HG03175 (cell line): ENCODE measurements around the gene FLACC1.
"Not testable (repeated sequence)": the region's sequence is repeated elsewhere in the genome, so short reads cannot be mapped to it uniquely, and the experiment has no call there.

Source experiments
- ATAC-seq: cut with Tn5 transposase; IDR thresholded peaks from one replicate; pipeline ENCODE4 v1.9.1; 2021; ENCODE audit warnings: mild to moderate bottlenecking, moderate library complexity; ENCODE audit not compliant: unreplicated experiment

FLACC1 gene, protein sequence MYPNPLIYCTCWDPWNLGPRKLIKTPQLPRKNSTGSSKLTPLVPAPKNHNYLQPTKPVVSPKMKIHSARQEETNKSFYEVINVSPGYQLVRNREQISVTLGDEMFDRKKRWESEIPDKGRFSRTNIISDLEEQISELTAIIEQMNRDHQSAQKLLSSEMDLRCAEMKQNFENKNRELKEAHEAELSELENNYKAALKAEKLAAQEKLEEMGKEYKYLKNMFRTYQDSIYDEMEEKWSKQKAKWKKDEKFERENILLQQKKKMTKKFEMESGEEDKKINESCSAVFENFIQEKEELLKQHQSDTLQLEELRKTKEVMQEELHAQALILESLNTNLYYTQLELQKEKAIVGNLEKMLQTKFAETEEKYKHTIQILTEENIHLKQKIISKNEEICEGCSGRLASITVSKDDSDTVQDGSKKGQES

DNA sequence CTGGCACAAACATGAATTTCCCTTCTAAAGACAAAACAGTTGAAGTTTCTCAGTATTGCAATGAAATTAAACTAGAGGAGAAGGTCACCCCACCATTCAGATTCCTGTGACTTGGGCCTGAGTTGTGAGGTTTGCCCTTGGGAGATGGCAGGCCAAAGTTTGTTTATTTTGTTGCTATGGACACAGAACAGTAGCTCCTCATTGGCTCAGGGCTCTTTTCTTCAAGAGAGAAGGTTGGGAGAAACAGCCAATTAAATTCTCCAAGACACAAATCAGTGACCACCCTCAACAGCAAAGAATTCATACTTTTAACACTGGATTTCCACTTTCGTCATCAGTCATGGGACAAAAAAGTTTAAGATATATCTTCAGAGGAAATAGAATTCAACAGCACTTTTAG lies at the start of gene FLACC1:
TSS of gene FLACC1 (minus strand) at position 125 of the 400 bp plus-strand sequence. CDS start 5,941 bp downstream, outside the sequence.
- ATAC-seq, result no peak

DNA sequence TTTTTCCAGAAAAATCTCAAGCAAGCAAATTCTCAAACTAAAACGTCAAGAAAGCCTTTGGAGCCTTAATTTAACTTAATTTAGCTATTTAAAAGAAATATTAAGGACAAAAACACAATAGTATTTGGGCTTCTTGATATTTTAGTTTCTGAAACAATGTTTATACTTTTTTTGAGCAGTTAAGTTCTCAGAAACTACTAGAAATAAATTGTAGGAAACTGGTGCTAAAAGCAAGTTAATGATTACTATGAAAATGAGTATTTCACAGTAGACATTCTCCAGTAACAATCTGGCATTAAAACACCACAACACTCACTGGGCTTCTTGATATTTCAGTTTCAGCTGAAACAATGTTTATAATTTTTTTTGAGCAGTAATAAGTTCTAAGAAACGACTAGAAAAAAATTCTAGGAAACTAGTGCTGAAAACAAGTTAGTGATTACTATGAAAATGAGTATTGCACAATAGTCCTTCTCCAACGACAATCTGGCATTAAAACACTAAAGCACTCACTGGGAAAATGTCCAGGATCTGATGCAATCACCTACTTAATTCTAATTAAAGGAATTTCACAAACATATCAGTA lies 49.0 kb upstream of the FLACC1 start:
- no peak for ATAC-seq

DNA sequence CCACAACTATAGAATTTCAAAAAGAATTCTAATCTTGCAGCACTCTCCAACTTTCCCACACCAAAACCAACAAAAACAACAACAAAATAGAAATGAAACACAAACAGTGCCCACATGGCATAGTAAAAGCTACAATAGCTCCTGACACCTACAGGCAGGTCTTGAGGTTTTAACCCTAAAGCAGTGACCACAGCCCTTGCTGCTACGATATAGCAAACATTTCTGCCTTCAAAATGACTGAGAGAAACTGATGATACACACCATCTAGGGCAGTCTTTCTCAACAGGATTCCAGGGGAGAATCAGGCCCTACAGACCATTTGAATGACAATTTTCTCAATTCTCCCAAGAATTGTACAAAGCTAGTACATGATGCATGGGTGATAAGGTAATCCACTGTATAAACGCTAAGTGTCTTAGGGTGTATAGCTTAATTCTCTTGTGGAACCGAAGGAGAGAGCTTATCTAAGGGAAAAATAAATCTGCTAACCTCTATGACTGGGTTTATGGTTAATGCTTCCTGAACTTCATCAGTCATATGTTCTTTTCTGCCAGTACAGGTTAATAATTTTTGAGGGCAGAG lies 47.6 kb upstream of the FLACC1 start:
- ATAC-seq, result no peak

DNA sequence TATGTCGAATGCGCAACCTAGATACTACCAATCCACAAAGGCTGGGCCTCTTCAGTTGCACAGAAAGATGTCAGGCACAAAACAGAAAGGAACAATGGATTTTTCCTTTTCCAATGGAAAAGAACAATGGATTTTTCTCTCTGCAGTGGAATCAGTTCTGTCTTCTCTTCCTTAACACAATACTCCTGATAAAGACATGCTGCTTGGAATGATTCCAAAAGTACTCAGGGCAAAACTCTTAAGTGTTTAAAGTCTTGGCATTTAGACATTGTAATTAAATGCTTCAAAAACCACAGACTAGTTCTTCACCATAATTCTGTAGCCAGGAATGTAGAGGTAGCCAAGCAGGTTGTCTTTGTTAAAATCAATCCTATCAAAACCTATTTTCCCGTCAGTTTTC lies 46.7 kb upstream of the FLACC1 start:
- ATAC-seq, result no peak

DNA sequence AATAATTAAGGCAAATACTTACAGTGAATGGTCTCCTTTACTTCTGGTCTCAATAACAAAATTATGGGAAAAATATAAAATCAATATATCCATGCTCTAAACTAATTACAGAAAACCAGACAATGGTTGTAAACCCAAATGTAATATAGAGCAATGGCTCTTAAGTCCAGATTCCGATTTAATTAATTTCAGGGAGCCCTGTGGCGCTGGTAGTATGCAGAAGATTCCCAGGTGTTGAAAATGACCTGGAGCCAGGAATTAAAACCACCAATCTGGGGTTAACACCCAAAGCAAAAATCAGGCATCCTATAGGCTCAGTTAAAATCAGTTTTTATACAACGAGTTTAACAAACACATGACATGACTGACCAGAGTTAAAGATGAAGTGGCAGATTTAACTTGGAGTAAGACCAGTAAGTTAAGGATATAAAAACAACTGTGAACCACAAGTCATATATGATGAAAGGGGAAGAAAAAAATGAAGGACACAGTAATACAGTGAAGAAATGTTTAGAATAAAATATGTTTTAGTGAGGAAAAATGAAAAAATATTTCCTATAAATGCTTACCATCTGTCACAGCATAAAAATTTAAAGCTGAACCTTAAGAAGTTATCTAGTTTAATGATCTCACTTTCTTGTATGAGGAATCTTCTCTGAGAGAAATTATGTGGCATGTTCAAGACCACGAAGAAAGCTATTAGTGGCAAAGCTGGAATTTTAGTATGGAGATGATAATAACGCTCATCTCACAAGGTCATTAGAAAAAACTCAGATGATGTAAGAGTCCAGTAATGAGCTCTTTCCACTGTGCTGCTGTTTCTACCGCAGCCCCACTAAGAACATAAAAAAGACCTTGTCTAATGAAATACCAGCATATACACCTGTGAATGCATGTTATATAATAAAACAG lies 45.8 kb upstream of the FLACC1 start:
- no peak for ATAC-seq

DNA sequence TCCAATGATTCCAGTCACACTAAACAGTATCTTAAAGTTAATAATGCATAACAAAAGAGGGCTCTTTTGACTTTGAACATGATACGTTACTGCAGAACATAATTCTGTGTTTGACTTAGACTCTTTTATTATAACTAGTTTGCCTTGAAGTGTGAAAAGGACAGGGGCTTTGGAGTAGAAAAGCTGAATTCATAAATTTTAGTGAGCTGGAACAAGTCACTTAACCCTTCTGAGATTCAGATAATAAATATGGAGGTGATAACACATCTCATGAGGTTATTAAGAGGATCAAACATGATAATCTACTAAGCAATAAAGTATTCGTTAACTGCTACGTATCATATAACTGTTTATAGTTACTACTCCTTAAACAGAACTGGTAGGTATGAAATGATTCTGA lies 44.7 kb upstream of the FLACC1 start:
- no peak for ATAC-seq

DNA sequence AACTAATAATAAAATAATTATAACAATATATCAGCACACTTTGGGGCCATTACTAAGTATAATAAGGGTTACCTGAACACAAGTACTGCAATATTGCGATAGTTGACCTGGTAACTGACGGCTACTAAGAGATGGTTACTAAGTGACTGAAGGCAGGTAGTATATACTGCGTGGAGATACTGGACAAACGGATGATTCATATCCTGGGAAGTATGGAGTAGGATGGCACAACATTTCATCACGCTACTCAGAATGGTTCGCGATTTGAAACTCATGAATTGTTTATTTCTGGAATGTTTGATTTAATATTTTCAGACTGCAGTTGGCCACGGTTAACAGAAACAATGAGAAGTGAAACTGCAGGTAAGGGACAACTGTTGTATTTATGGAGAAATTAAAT lies 39.5 kb upstream of the FLACC1 start:
- no peak for ATAC-seq

DNA sequence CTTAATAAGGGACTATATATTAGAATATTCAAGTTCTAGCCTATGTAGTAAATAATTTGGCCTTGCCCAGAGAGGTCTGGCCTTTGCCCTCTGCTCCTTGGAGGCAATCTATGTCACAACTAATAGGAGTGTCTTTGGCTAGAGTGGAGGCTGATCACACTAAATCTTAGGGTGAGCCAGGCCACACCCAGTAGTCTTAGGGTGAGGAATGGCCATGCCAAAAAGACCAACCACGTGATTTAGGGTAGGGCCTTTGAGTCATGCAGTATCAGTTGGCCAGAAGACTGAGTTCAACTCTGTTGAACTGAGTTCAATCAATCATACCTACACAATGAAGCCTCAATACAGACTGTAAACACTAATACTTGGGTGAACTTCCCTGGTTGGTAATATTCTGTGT lies 26.0 kb upstream of the FLACC1 start:
- ATAC-seq, result no peak

DNA sequence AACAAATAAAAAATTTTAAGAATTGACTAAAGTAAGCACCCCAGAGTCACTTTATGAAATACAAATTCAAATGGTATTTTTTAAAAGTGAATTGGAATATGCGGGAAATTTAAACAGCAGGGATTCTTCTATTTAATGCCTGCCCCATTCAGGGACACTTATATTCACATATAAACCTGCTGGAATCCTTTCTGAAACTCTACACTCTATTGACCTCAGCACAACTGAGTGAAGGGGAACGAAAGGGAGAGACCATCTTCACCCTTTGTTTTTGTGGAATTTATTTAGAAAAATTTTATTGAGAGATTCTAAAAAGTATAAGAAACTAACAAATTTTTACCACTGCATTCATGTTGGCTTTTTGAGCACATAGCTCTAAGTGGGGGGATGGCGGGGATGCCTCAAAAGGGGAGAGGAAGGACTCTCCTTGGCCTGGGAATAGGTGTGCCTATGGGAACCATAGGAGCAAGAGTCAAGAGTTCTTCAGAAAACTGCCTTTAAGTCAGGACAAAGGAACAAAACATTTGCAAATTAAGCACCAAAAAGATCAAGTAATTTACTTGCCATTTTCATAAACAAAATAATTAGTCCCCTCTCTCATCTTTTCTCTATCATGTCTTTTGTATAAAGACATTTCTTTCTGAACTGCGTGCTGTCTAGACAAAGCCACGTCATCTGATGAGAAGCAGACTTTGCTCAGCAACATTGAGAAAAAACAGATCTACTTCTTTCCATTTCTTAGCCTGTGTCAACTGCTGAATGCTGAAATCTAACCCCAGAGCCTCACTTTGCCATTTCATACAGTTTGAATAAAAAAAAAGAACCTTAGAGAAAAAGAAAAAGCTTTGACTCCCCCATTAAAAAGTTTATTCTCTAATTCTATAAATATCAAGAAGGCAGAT lies 21.6 kb upstream of the FLACC1 start:
- ATAC-seq, result no peak

DNA sequence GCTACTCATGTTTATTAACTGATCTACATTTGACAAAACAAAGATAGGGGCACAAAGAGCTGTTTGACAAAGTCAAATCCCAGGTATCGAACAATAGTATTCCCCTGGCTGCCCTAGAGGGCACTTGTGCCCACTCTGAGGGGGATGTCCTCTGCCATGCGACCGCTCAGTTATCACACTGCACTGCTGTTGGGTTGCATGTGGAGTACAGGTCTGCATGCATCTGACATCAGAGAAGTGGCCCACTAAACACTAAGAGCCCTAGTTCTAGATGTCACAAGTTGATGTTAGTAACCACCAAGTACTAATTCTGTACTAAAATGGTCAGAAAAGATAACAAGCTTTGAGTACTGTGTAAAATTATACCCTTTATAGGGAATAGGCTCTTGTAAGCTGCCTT lies 20.1 kb upstream of the FLACC1 start:
- ATAC-seq, result no peak

DNA sequence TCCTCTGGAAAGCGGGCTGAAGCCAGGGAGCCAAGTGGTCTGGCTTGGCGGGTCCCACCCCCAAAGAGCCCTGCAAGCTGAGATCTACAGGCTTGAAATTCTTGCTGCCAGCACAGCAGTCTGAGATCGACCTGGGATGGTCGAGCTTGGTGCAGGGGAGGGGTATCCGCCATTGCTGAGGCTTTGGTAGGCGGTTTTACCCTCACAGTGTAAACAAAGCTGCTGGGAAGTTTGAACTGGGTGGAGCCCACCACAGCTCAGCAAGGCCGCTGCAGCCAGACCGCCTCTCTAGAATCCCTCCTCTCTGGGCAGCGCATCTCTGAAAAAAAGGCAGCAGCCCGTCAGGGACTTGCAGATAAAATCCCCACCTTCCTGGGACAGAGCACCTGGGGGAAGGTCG lies 12.6 kb upstream of the FLACC1 start:
- ATAC-seq, result no peak

DNA sequence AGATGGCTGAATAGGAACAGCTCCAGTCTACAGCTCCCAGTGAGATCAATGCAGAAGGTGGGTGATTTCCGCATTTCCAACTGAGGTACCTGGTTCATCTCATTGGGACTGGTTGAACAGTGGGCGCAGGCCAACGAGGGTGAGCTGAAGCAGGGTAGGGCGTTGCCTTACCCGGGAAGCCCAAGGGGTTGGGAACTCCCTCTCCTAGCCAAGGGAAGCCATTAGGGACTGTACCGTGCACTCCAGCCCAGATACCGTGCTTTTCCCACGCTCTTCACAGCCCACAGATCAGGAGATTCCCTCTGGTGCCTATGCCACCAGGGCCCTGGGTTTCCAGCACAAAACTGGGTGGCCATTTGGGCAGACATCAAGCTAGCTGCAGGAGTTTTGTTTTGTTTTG lies 12.2 kb upstream of the FLACC1 start:
- not testable (repeated sequence) for ATAC-seq

DNA sequence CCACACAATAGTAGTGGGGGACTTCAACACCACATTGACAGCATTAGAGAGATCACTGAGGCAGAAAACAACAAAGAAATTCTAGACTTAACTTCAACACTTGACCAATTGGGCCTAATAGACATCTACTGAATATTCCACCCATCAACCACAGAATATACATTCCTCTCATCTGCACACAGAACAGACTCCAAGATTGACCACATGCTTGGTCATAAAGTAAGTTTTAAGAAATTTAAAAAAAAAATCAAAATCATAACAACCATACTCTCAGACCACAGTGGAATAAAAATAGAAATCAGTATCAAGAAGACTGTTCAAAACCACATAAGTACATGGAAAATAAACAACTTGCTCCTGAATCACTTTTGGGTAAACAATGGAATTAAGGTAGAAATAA lies 9.0 kb upstream of the FLACC1 start:
- no peak for ATAC-seq

DNA sequence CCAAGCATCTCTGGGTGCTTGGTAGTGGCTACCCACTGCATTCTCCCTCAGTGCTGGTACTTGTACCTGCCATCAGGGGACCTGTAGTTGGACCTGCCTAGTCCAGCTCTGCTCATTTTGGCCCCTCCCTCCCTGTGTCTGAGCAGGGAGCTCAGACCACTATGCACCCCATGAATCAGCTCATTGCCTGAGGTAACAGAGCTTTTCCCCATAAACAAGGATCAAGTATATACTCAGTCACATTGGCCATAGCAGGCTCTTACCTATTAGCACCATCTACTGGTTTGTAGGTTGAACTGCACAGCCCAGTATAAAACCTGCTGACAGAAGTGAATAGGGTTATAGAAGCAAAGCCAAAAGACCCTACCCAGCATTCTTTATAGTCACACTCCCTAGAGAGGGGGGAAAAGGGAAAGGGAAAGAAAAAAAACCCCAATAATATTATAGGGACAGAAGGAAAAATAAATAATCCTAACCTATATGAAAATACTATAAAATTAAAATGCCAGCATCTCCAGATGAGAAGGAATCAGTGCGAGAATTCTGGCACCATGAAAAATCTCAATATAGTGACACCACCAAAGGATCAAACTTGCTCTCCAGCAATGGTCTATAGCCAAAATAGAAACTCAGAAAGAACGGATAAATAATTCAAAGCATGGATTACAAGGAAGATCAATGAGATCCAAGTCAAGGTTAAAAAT lies 6.9 kb upstream of the FLACC1 start:
- no peak for ATAC-seq

DNA sequence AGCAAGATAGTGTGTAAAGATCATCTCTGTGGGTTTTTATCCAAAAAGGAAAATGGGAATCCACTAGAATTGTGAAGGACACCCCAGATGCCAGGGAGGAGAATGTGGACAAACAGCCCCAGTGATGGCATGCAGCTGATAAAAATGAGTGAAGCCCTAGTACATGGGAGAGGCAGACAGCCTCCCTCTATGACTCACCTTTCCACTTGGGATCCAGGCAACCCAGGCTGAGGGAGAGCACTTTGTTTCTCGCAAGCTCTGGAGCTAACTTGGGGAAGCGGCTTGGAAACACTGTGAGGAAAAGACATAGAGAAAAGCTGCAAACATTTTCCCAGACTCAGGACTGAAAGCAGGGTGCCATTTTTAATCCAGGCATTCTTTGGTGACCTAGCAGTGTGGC lies 5.3 kb upstream of the FLACC1 start:
- no peak for ATAC-seq

DNA sequence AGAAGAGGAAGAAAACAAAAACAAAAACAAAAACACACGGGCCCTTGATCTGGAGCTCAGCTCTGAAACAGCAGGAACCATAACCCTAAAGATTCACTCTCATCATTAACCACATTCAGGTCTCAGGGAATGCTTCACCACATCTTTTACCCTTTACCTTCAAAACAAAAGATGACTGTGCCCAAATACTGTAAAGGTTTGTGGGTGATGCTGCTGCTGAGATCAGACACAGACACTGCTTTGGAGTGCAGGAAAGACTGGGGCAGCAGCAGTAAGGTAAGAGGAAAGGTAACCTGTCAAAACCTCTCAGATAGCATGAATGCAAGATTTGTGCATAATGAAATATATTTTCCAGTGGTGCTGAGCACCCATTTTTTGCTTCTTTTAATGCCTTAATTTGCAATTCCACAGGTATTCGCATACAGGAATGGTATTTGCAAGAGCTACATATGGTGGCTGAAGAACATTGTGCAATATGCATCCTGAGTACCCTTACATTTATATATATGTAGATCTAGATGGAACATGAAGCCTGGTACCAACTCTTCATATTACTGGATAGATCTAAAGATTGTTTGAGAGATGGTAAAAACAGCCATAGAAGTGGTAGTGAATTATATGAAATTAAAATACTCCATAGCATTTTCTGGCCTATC lies 4.1 kb upstream of the FLACC1 start:
- no peak for ATAC-seq

DNA sequence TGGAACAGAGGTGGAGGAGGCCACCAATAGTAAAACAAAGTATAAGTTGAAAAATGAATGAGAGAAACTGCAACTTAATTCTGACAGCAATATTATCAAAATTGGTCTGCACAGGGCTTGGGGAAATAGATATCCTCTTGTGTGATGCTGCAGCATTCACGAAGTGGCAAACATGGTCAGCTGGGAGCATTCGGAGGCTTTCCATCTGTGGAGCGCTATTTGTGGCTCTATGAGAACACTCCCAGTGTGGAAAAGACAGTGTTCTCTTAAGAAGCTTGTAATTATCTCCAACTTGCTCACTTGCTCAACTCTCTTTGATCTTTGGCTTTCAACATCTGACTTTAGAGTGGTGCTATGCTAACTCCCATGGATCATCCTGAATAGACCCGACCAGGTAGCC lies 3.1 kb upstream of the FLACC1 start:
- no peak for ATAC-seq

DNA sequence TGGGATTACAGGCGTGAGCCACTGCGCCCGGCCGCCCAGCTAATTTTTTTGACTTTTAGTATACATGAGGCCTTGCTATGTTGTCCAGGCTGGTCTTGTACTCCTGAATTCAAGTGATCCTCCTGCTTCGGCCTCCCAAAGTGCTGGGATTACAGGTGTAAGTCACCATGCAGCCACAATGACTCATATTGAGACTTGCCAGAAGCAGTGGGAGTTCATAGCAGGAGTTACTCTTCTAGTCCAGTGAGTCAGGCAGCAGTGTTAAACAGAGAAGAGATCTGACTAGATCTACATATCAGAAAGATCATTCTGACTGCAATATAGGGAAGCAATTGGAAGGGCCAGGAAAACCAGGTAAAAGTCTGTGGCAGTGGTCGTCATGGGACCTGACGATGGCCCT lies 1.5 kb upstream of the FLACC1 start:
- no peak for ATAC-seq

DNA sequence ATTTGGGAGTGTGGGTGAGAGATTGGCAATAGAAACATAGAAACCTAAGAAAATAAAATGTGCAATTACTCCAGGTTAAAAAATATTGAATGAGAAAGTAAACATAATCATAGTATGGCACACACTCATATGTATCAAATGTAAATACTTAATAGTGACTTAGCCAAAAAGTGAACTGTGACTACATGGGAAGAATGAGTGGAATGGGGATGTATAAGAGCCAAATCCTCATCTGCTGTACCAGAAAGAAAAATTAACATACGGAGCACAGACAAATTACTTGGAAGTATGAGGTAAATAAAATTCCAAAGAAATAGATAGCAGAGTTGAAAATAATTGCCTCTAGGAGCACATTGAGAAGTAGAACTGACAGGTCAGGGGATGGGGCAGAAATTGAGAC lies 4.0 kb downstream of the FLACC1 start:
- ATAC-seq, result no peak
